Measurements from ENCODE around the gene GNL1. TPM values are rescaled to one million over a fixed set of nuclear protein-coding genes. Genes with fewer than 3 reads are reported as not detected.
"Not testable (repeated sequence)": the region's sequence is repeated elsewhere in the genome, so short reads cannot be mapped to it uniquely, and the experiment has no call there.

The GNL1 gene
- total RNA-seq, 4 donors from 2014 or later, result 7.2 to 150 (median 79.5) TPM

DNA sequence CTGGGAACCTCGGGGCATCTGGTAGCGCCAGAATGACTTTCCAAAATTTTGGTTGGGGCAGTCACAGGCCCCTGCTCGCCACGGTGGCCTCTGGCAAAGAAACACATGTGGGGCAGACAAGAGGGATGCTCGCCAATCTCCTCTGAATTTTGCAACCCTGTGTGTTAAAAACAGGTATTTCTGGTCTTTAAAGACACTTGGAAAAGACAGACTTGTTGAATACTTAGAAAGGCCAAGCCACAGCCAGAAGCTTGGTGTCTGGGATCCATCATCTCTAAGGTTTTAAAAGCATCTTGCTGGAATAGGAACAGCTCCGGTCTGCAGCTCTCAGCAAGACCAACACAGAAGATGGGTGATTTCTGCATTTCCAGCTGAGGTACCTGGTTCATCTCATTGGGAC lies 35.8 kb downstream of the GNL1 start:
- TF ChIP-seq, protein P1, sequence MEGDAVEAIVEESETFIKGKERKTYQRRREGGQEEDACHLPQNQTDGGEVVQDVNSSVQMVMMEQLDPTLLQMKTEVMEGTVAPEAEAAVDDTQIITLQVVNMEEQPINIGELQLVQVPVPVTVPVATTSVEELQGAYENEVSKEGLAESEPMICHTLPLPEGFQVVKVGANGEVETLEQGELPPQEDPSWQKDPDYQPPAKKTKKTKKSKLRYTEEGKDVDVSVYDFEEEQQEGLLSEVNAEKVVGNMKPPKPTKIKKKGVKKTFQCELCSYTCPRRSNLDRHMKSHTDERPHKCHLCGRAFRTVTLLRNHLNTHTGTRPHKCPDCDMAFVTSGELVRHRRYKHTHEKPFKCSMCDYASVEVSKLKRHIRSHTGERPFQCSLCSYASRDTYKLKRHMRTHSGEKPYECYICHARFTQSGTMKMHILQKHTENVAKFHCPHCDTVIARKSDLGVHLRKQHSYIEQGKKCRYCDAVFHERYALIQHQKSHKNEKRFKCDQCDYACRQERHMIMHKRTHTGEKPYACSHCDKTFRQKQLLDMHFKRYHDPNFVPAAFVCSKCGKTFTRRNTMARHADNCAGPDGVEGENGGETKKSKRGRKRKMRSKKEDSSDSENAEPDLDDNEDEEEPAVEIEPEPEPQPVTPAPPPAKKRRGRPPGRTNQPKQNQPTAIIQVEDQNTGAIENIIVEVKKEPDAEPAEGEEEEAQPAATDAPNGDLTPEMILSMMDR (IDR thresholded peaks at IDR 0.05), result no peak
- TF ChIP-seq POLR2A (IDR thresholded peaks at IDR 0.05), result no peak
- H3K27ac ChIP-seq, result peak overlapping the region in 1 of 2 donors; percentile 66
- intact Hi-C loops (cut with DNase I; ENCODE audit: low total_unique reads), result no loop called here

GRCh38 chr6:30518505-30519145 lies 37.7 kb downstream of the GNL1 start:
- H3K27me3 ChIP-seq; H3K4me3 ChIP-seq; H3K27ac ChIP-seq; H3K9me3 ChIP-seq; H3K4me1 ChIP-seq; intact Hi-C loops (cut with DNase I; ENCODE audit: low total_unique reads); DNase-seq; H3K36me3 ChIP-seq: not testable (repeated sequence)

More for the DNA sequence above, 35.8 kb downstream of the GNL1 start:
- Histone ChIP-seq H3K4me3 (no peak overlapping the region), H3K9me3 (no peaks in the 10 kb centered on the region), H3K27me3 (no peaks in the 10 kb centered on the region), H3K36me3 (no peaks in the 10 kb centered on the region), H3K4me1 (no peaks in the 10 kb centered on the region)
- DNase-seq, result no peak

- H3K27ac ChIP-seq; H3K36me3 ChIP-seq; intact Hi-C loops (cut with DNase I; ENCODE audit: low total_unique reads); H3K4me3 ChIP-seq; H3K27me3 ChIP-seq; H3K9me3 ChIP-seq; H3K4me1 ChIP-seq; DNase-seq: not testable (repeated sequence)
Observed at GRCh38 chr6:30517767-30518504, 38.4 kb downstream of the GNL1 start.

GRCh38 chr6:30516754-30517076 lies 39.6 kb downstream of the GNL1 start:
- H3K9me3 ChIP-seq; intact Hi-C loops (cut with DNase I; ENCODE audit: low total_unique reads); H3K36me3 ChIP-seq; H3K27me3 ChIP-seq; DNase-seq; H3K4me1 ChIP-seq: not testable (repeated sequence)
- peak overlapping the region; percentile 88 to 91 for H3K27ac ChIP-seq
- H3K4me3 ChIP-seq, result peak overlapping the region; percentile 37 to 44

- DNase-seq, result peak; percentile 84 to 94
- H3K27me3 ChIP-seq, result no peaks in the 10 kb centered on the region
- TF ChIP-seq, protein P1 (IDR thresholded peaks at IDR 0.05), result no peak
- peak; percentile 51 to 75 for TF ChIP-seq POLR2A (IDR thresholded peaks at IDR 0.05)
- no peaks in the 10 kb centered on the region for H3K36me3 ChIP-seq
- no peaks in the 10 kb centered on the region for H3K4me1 ChIP-seq
- intact Hi-C loops (cut with DNase I; ENCODE audit: low total_unique reads), result no loop called here
- H3K9me3 ChIP-seq, result no peaks in the 10 kb centered on the region
- H3K4me3 ChIP-seq, result peak overlapping the region; percentile 37 to 44
- peak overlapping the region; percentile 88 to 91 for H3K27ac ChIP-seq
Observed at GRCh38 chr6:30515944-30516753, 40.1 kb downstream of the GNL1 start.

GRCh38 chr6:30515106-30515505 lies 41.2 kb downstream of the GNL1 start:
- TF ChIP-seq, protein P1 (IDR thresholded peaks at IDR 0.05), result no peak
- TF ChIP-seq POLR2A (IDR thresholded peaks at IDR 0.05), result no peak
- no peak for DNase-seq
- Histone ChIP-seq H3K4me3 (no peak overlapping the region), H3K36me3 (no peaks in the 10 kb centered on the region), H3K9me3 (no peaks in the 10 kb centered on the region), H3K27me3 (no peaks in the 10 kb centered on the region), H3K27ac (peak overlapping the region; percentile 88 to 91), H3K4me1 (no peaks in the 10 kb centered on the region)
- intact Hi-C loops (cut with DNase I; ENCODE audit: low total_unique reads), result no loop called here

All from uterus (tissue), 4 donors.